GM19238 (cell line): ENCODE measurements around the gene FREM2.

Experiments
- DNase-seq: peaks from one replicate; pipeline ENCODE4 v3.0.0; 2011; ENCODE audit warnings: low spot score; ENCODE audit not compliant: insufficient read length

FREM2 gene, protein sequence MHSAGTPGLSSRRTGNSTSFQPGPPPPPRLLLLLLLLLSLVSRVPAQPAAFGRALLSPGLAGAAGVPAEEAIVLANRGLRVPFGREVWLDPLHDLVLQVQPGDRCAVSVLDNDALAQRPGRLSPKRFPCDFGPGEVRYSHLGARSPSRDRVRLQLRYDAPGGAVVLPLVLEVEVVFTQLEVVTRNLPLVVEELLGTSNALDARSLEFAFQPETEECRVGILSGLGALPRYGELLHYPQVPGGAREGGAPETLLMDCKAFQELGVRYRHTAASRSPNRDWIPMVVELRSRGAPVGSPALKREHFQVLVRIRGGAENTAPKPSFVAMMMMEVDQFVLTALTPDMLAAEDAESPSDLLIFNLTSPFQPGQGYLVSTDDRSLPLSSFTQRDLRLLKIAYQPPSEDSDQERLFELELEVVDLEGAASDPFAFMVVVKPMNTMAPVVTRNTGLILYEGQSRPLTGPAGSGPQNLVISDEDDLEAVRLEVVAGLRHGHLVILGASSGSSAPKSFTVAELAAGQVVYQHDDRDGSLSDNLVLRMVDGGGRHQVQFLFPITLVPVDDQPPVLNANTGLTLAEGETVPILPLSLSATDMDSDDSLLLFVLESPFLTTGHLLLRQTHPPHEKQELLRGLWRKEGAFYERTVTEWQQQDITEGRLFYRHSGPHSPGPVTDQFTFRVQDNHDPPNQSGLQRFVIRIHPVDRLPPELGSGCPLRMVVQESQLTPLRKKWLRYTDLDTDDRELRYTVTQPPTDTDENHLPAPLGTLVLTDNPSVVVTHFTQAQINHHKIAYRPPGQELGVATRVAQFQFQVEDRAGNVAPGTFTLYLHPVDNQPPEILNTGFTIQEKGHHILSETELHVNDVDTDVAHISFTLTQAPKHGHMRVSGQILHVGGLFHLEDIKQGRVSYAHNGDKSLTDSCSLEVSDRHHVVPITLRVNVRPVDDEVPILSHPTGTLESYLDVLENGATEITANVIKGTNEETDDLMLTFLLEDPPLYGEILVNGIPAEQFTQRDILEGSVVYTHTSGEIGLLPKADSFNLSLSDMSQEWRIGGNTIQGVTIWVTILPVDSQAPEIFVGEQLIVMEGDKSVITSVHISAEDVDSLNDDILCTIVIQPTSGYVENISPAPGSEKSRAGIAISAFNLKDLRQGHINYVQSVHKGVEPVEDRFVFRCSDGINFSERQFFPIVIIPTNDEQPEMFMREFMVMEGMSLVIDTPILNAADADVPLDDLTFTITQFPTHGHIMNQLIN (N-terminal part only)

DNA sequence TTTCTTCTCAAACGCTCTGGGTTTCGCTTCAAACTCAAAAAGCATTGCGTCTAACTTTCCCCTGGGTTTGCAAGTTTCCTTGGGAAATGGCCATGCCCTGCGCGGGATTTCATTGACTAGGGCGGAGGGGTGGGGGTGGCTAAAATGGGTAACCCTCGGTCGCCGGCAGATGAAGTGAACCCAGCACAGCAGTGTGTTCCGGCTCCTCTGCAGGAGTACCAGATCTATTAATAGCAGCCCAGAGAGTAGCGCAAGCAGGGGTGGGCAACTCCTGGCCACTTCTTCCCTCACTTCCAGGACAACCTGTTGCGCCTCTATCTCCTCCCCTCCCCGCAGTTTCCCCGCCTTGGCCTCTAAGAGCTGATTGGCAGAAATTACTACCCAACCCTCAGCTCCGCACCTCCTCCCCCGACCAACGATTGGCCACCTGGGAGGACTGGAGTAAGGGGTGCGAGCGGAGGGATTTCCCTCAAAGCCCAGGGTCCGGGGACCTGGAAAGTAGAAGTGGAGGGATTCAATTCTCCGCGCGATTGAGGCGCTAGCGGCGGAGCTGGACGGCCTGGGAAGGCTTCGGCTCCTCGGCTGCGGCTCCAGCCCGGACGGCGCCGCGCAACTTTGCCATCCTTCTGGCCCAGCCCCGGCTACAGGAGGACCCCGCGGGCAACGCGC lies at the start of gene FREM2:
TSS of gene FREM2 (plus strand) at position 501 of the 669 bp plus-strand sequence. CDS start 268 bp downstream, outside the sequence.
- no peak for DNase-seq

DNA sequence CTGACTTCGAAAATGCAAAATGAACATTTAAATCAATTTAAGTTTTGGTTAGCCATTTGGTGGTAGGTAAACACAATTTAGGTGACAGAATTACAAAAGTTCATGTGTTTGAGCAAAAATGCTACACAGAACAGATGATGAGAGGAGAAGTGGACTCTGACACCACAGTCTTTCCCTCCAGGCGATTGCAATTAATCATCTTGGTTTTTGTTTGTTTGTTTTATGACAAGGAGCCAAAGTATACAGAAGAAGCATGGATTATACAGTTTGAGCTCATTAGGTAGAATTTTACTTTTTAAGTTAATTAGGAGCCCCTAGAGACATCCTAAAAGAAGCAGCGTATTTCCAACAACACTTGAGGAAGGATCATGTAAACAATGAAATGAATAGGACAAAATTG lies 49.3 kb upstream of the FREM2 start:
- DNase-seq = no peak

DNA sequence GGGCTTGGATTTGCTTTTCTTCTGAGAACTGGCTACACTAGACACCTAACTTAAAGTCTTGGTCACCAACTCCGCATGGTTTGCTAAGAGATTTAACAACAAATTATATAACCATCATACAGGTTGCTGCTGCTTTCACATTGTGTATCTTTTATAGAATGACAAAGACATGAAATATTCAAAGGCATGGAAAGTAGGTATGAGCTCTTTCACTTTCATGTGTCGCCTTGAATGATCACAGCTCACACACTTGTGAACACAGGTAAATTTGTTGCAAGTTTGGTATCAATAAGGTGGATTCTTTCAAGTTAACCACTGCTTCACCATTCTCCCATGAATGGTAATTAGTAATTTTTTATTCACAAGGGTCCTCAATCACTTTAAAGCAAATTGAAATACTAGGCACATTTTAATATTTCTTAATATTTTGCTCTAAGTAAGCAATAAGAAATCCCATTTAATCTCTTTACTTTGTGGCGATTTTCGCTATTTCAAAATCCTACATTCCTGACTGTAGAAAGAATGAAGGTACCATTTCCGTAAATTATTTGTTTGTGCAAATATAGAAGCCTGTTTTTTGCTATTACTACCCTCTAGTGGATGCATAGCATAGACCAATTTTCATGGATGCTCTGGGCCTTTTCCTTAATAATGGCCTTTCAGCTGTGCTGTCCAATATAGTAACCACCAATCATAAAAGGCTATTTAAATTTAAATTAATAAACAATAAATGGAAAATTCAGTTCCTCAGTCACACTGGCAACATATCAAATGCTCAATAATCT lies 45.5 kb upstream of the FREM2 start:
- DNase-seq = no peak

DNA sequence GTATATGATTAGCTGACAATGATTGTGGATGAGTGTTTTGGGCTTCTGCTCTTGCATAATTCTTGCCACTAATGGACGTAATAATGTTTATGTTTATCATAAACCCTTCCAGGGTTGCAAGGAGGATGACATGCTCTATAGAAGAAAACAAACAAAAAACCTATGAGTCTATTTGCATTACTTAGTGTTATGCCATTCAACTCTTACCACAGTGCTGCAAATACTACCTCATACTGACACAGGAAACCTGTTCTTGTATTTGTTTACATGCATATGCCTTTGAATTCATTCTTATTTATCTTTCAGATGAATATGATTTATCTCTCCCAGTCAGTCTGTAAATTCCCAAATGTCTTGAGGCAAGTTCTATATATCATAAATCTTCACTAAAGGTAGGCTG lies 39.6 kb upstream of the FREM2 start:
- DNase-seq = no peak

DNA sequence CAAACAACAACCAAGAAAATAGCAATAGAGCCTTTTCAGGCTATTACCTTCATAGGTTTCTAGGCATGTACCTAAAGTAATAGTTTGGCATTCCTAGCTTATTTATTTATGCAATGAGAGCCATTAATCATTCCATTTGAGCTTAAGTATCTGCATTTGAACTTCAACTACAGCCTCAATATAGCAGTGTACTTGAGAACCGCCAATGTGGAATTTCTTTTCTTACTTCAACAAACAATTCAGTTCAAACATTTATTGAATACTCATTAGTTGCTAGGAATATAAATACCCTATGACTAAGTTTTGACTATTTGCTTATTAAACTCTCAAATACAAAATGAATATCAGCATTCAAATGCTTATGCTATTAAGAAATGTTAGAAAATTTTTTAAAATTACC lies 38.0 kb upstream of the FREM2 start:
- DNase-seq = no peak

DNA sequence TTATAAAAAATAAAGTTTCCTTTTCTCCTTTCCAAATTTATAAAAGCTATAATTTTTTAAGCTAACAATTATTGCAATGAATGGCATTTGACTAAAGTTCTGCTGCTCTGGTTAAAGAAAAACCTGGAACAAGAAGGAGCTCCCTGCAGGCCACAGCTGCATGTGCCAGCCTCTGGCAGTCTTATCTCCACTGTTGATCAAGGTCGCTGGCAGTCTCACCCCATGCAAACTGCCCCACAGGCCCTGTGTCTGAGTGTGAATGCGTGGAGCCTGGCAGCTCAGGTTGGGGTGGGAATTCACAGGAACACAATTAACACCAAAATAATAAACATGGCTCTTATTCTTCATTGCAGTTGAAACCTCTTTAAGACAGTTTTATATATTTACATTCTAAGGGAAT lies 30.2 kb upstream of the FREM2 start:
- no peak for DNase-seq

DNA sequence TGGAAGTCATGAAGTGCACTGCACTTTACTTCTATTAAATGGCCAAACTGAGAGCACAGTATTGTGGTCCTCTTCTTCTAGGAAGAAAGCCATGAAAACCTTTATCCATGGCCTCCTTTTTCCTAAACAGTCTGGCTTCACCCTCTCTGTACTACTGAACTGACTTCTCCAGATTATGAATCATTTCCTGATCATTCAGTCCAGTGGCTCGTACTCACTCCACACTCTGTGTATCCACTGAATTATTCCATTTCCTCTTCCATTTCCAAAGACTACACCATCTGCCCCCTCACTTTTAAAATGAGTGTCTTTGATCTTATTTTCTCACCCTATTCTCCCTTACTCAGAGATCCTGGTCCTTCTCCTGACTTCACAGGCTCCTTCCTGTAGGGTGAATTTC lies 29.7 kb upstream of the FREM2 start:
- no peak for DNase-seq

DNA sequence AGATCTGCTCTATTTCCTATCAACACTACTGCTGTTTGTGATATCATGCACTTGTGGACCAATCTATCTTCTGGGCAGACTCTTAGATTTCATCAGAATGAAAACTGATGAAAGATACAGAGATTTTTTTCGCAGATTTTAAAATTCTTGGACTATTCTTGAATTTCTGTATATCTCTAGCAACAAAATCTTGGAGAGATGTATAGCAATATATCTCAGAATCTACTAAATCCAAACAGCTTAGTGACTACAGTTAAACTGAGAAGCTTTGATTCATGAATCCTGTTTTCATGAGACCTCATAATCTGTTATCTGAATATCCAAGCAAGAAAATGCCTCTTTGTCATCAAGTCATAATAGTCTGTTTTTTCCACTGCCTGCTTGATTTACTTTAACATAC lies 28.0 kb upstream of the FREM2 start:
- DNase-seq = no peak

DNA sequence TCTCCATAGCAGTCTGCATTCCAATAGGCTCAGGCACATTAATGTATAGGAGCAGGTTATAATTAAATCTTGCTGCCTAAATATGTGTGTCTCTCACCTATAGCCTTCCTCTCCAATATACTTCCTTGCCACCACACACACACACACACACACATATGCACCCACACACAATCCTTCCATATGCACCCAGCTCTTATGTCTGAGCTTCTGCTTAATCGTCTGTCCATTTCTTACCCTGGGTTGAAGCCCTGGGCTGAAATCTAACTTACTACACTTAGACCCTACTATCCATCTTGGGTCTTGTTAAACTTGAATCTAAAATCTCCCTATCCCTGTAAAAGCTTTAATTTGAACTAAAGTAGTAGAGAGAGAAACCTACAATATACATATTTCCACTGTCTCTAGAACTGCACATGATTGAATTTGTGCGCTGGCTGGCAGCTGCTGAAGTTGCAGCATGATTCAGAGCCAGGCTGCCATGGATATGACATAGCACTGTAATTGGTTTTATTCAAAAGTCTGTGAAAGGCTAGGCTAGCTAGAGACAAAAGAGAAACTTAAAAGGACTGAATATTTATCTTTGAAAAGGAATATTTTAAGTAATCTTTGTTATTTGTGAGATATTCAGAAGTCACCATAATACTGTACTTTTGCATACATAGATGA lies 25.7 kb upstream of the FREM2 start:
- no peak for DNase-seq

DNA sequence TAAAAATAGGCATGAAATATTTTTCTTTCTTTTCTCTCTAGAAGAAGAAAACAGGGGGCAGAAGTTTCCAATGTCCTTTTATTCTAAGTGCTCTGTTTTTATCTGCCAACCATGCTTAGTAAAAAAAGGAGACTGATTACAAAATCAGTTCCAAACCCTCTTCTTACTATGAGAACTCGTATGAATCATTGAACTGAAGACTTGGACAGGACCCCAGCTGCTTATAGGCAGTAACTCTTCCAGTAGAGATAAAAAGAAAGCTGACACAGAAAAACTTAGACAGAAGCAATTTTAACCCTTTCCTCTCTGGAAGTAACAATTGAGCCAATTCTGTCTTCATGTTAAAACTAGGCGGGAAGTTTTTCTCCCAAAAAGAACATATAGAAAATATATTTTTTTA lies 24.5 kb upstream of the FREM2 start:
- no peak for DNase-seq

DNA sequence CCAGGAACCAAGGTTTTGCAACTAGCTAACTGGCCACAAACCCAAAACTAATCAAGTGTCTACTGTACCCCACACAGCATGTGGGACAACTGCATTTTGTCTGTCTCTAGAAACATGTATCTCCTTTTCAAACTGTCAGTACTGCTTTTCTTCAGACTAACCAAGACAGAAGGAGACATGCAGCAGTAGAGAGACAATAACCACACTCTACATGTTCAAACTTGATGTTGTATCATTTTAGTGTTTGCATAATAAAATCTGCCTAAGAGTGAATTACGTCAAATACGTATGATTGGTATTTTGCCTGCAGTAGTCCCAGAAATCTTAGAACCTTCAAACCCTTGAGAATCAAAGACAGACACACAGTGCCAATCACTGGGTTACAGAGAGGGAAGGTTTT lies 22.0 kb upstream of the FREM2 start:
- DNase-seq = no peak

DNA sequence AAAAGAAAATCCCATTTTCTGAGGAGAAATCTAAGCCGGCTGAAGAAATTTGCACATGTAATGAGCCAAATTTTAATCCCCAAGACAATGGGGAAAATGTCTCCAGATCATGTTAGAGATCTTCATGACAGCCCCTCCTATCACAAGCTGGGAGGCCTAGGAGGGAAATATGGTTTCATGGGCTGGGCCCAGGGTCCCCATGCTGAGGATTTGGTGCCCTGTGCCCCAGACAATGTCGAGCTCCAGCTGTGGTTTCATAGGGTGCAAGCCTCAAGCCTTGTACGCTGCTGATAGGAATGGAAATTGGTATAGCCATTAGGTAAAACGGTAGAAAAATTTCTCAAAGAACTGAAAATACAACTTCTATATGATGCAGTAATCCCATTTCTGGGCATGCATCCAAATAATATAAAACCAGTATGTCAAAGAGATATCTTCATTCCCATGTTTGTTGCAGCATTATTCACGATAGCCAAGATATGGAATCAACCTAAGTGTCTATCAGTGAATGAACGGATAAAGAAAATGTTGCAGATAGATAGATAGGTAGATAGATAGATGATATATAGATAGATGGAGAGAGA lies 19.3 kb upstream of the FREM2 start:
- no peak for DNase-seq

DNA sequence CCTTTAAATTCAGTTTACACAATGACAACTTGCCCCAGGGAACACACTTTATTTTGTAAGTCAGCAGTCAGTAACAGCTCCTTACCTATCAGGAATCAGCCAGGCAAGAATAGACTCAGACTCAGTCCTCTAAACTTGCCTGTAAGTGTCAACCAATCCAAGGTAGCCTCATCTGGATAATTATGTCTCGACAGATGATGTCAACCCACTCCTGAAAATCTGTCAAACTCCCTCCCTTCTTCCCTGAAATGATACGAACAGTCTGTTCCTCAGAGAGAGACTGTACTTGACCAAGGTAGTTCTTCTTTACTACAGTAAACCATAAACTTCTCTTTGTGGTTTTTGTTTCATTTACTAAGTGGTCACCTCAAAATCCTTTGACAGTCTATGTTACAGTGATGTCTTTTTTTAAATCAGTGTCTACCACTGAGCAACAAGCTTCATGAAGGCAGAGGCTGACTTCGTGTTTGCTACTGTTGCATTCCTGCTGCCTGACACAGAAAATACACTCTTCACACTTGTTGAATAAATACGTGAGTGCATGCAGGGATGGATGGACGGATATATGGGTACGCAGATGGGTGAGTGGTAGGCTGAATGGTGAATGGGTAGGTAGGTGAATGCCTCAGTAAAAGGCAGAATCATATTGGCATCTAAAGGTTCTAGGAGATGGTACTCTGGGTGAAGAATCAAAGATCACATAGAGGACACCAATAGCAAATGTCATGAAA lies 17.5 kb upstream of the FREM2 start:
- DNase-seq = no peak

DNA sequence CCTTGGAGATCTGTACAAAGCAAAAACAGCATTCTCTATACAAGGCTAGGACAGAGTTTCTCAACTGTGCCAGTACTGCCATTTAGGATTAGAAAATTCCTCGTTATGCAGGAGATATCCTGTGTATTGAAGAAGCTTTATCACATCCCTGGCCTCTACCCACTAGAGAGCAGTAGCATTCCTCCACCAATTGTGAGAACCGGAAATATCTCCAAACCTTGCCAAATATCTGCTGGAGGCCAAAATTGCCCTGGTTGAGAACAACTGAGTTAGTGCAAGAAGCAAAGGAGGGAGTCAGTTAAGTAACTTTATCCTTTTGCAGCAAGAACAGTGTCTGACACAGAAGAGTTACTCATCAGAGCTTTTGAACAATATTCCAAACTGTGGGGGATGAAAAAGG lies 16.2 kb upstream of the FREM2 start:
- DNase-seq = no peak

DNA sequence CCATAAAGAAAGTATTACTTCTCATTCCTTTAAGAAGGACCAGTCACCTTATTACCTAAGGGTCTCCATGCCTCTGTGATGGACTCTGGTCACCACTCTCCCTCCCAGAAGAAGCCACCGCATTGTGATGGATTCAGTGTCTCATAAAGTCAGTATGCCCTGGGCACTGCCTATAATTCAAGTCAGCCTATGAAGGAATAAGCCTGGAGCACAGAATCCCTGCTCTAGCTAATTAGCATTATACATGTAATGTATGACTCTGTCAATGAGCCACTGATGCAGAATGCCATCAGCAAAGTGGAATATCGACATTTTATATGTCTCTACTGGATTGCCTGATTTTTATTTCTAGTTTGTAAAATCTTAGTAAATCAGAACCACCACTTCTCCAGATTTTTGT lies 14.9 kb upstream of the FREM2 start:
- no peak for DNase-seq

DNA sequence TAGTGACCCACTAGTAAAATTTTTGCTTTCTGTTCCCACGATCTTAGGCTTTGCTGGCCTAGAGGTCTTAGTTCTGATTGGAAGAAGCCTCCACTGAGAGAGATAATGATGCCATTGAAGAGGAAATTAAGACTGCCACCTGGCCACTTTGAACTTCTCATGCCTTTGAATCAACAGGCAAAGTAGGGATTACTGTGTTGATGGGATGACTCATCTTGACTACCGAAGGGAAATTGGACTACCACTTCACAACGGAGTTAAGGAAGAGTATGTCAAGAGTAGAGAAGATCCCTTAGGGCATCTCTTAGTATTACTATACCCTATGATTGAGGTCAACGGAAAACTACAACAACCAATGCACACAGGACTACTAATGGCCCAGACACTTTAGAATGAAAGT lies 12.7 kb upstream of the FREM2 start:
- DNase-seq = no peak

DNA sequence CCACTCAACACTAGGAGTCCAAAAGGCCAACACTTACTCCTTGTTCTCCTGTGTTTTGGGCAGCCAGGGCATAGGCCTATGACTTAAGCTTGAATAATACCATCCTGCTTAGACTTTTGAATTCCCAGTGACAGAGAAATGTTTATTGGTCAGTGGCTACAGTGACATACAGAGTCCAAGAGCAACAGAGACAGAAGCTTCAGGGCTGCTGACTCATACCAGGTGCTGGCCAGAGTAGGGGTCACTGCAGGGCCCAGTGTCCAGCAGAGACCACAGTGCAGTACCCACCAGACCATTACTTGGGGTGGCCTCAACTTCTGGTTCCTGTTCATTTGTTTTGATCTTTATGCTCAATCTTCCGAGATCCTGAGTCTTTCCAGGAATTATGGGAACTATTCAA lies 6.0 kb upstream of the FREM2 start:
- DNase-seq = no peak

DNA sequence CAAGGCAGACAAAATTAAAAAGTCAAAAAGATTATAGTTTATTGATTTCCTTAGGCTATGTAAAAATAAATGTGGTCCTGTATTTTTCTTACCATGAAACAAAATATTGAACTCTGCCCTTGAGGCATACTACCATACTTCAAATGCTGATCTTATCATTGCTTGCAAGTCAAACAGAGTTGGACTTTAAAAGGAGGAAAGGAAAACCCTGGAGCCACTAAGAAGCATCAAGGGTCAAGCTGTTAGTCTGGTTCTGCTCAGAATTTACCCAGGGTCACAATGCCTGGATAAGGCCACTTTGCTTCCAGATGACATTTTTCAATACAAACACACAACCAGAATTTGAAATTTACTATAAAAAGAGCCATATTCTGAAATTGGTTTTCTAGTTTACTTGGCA lies 2.2 kb upstream of the FREM2 start:
- no peak for DNase-seq

DNA sequence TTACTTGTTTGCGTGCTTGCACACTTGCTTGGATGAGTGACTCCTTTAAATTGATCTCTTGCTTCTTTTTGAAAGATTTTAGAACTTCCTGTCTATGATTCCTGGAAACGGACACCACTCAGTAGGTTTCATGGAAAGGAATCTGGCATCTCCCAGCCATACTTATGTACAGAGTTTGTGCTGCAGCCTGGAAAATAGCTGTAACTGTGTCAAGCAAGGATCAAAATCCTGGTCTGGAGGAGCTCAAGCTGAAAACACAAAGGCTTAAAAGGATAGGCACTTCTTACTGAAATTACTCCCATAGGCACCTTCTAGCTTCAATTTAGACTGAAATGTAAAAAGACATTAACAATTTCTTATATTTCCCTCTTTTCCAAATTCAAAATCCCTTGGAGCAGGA lies 1.4 kb upstream of the FREM2 start:
- no peak for DNase-seq
